Omental fat pad (tissue), 4 donors: ENCODE results near the gene SENP1. TPM values are rescaled to one million over a fixed set of nuclear protein-coding genes. Genes with fewer than 3 reads are reported as not detected.

Source experiments
- ATAC-seq: fragments of 150-250 bp; one replicate; pipeline ENCODE4 v1.9.1; 2016; ENCODE audit warnings: mild to moderate bottlenecking, moderate library complexity; ENCODE audit not compliant: low FRiP score
- DNase-seq: peaks from one replicate; pipeline ENCODE4 v3.0.0-alpha.2; 2019; ENCODE audit warnings: low spot score
- CTCF ChIP-seq, 3 donors: fragments of 450-650 bp; IDR thresholded peaks; one replicate each; pipeline ENCODE4 v1.5.1; 2016 to 2017; ENCODE audit warnings: antibody characterized with exemption in 3 of 3, mild to moderate bottlenecking in 3 of 3, moderate library complexity in 2 of 3
- total RNA-seq, 4 donors: library from RNA; depleted of rRNA; stranded (reverse); fragments of >200 nt; gene quantifications; one replicate each; pipeline ENCODE4 v1.1.0, GENCODE V29; 2016

Gene SENP1
- total RNA-seq, 4 donors from 2014 or later = 13.6 to 23.0 (median 18.2) TPM

- DNase-seq = no peak
- no peak for ATAC-seq
Measured at GRCh38 chr12:48039151-48039550, 66.7 kb downstream of the SENP1 start.

DNA sequence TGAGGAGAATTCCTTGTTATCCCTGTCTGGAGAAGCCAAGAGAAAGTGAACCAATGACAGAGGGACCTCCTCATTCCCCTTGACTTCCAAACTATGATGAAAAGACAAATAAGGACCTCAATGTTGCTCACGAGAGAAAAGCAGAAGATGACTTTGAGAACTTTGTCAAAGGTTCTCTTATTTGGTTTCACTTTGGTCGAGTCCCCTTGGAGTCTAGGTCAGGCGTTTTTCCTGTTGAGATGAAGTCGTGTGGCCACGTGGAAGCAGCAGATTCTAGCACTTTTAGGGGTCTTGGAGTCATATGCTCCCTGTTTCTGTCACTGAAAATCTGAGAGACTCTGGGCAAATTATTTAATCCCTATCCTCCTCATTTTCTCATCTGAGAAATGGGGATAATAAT is 67.8 kb downstream of the SENP1 start:
- no peak for DNase-seq
- no peak for TF ChIP-seq CTCF (IDR thresholded peaks at IDR 0.05)
- no peak for ATAC-seq

More at GRCh38 chr12:48039151-48039550, 66.7 kb downstream of the SENP1 start:
- TF ChIP-seq CTCF (IDR thresholded peaks at IDR 0.05) = no peak

DNA sequence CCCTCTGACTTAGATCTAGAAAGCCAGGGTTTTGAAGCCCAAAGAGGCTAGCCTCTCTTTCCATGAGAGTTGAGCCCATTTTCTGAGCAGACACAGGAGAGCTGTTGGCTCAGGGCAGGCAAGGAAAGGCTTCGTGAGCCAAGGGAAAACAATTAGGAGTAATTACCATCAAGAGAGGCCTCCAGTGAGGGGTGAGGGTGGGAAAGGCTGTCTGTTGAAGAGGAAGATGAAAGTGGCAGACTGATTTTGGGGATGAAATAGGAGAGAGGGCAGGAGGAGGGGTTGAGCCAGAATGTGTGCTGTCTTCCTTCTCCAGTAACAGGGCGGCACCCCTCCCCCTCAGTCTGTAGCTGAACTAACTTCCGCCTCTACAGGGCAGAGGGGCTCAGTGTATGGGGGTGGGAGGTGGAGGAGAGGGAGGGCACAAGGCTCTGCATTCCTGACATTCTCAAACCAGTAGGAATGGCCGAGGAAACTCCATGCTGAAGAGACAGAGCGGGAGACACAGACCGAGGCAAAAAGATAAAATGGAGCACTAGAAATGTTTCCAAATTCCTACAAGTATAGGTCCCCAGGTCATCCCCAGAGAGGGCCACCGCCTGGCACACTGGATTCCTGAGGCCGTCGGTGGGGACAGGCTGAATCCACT is 68.5 kb downstream of the SENP1 start:
- no peak for ATAC-seq
- DNase-seq = no peak
- TF ChIP-seq CTCF (IDR thresholded peaks at IDR 0.05) = no peak

GRCh38 chr12:48036818-48037217 is 69.1 kb downstream of the SENP1 start:
- TF ChIP-seq CTCF (IDR thresholded peaks at IDR 0.05) = no peak
- no peak for DNase-seq
- no peak for ATAC-seq

- DNase-seq (no peak), ATAC-seq (no peak)
- no peak for TF ChIP-seq CTCF (IDR thresholded peaks at IDR 0.05)
Measured at GRCh38 chr12:48034835-48035805, 70.8 kb downstream of the SENP1 start.

DNA sequence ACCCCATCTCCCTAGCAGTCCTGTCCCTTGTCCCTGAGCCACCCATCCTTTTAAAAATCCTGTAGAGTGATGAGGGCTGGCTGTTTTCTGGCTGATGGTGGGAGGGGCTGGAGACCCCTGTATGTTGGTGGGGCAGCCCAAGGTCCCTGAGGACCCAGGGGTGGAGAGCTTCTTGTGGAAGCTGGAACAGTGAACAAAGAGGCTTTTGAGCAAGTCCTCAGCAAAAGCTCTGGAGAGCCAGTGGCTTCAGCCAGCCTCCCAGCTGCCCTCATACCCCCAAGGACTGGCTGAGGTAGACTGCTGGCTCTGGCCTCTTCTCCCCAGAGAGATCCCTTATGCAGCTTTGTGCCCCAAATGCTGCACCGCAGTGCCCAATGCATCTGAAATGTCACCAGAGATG is 72.4 kb downstream of the SENP1 start:
- ATAC-seq (no peak), DNase-seq (no peak)
- TF ChIP-seq CTCF (IDR thresholded peaks at IDR 0.05) = no peak
